Loucy (cell line): ENCODE measurements around the gene PTPRF.

ENCODE experiments used
- H2AFZ ChIP-seq: fragments of 200-600 bp; sonication (generic); 2 replicates; pipeline ENCODE4 v1.6.0; 2016; ENCODE audit warnings: antibody characterized with exemption, mild to moderate bottlenecking, low read length, moderate library complexity
- H3F3A ChIP-seq: fragments of 200-600 bp; 2 replicates; pipeline ENCODE4 v1.6.0; 2016; ENCODE audit warnings: antibody characterized with exemption, low read depth, mild to moderate bottlenecking
- H3K27me3 ChIP-seq: fragments of 200-600 bp; sonication (generic); 2 replicates; pipeline ENCODE4 v1.6.1; 2014; ENCODE audit warnings: low read length, mild to moderate bottlenecking; ENCODE audit not compliant: insufficient read depth, poor library complexity, severe bottlenecking
- H3K36me3 ChIP-seq: fragments of 200-600 bp; sonication (generic); 2 replicates; pipeline ENCODE4 v1.6.1; 2016; ENCODE audit warnings: low read length; ENCODE audit not compliant: insufficient read depth
- H3K4me1 ChIP-seq: fragments of 200-600 bp; sonication (generic); 2 replicates; pipeline ENCODE4 v1.5.1; 2014; ENCODE audit warnings: low read length, mild to moderate bottlenecking; ENCODE audit not compliant: insufficient read depth, poor library complexity, severe bottlenecking
- H3K4me2 ChIP-seq: fragments of 200-600 bp; sonication (generic); 2 replicates; pipeline ENCODE4 v1.6.0; 2014; ENCODE audit warnings: antibody characterized with exemption, low read length, low read depth, mild to moderate bottlenecking; ENCODE audit not compliant: poor library complexity, severe bottlenecking
- H3K4me3 ChIP-seq: fragments of 200-600 bp; sonication (generic); 2 replicates; pipeline ENCODE4 v1.5.1; 2014; ENCODE audit warnings: low read length, mild to moderate bottlenecking, mixed read lengths; ENCODE audit not compliant: poor library complexity, severe bottlenecking
- H3K79me2 ChIP-seq: fragments of 200-600 bp; sonication (generic); 2 replicates; pipeline ENCODE4 v1.6.1; 2014; ENCODE audit warnings: low read length; ENCODE audit not compliant: insufficient read depth
- H3K9ac ChIP-seq: fragments of 200-600 bp; sonication (generic); 2 replicates; pipeline ENCODE4 v1.6.0; 2014; ENCODE audit warnings: mild to moderate bottlenecking, low read depth, low read length, moderate library complexity; ENCODE audit not compliant: poor library complexity, severe bottlenecking
- H3K9me2 ChIP-seq: fragments of 200-600 bp; sonication (generic); replicated peaks from 2 replicates; pipeline ENCODE4 v1.6.1; 2016; ENCODE audit warnings: low read depth, low read length, mixed read lengths
- H3K9me3 ChIP-seq: fragments of 200-600 bp; sonication (generic); 2 replicates; pipeline ENCODE4 v1.6.1; 2014; ENCODE audit warnings: mild to moderate bottlenecking, antibody characterized with exemption, low read length, low read depth; ENCODE audit not compliant: insufficient read depth
- H4K20me1 ChIP-seq: fragments of 200-600 bp; sonication (generic); 2 replicates; pipeline ENCODE4 v1.6.0; 2014; ENCODE audit warnings: antibody characterized with exemption, low read length, mild to moderate bottlenecking; ENCODE audit not compliant: insufficient read depth, poor library complexity, severe bottlenecking
- CTCF ChIP-seq: fragments of 200-600 bp; sonication (generic); conservative IDR thresholded peaks from 2 replicates; pipeline ENCODE4 v1.5.1; 2014; ENCODE audit warnings: mild to moderate bottlenecking, antibody characterized with exemption, low read length
- EZH2phosphoT487 ChIP-seq: fragments of 200-600 bp; IDR thresholded peaks from 2 replicates; pipeline ENCODE4 v1.6.1; 2018; ENCODE audit warnings: antibody characterized with exemption, mild to moderate bottlenecking, moderate library complexity, borderline replicate concordance

Gene PTPRF

GRCh38 chr1:43632135-43632670, 101.5 kb downstream of the PTPRF start:
- no peaks in the 10 kb centered on the region for H3K4me1 ChIP-seq
- no peaks in the 10 kb centered on the region for H3K27me3 ChIP-seq
- H3F3A ChIP-seq = no peaks in the 10 kb centered on the region
- H3K4me3 ChIP-seq = no peak overlapping the region
- H3K36me3 ChIP-seq = no peaks in the 10 kb centered on the region
- no peaks in the 10 kb centered on the region for H3K9me2 ChIP-seq
- no peak overlapping the region for H3K4me2 ChIP-seq
- no peaks in the 10 kb centered on the region for H4K20me1 ChIP-seq
- H3K9me3 ChIP-seq = no peaks in the 10 kb centered on the region
- no peak for TF ChIP-seq EZH2phosphoT487
- TF ChIP-seq CTCF = no peak
- no peaks in the 10 kb centered on the region for H3K79me2 ChIP-seq
- no peak overlapping the region for H2AFZ ChIP-seq
- H3K9ac ChIP-seq = no peak overlapping the region

GRCh38 chr1:43634721-43635120, 104.0 kb downstream of the PTPRF start:
- Histone ChIP-seq H3K79me2 (no peaks in the 10 kb centered on the region), H2AFZ (no peak overlapping the region), H3K9me3 (no peaks in the 10 kb centered on the region), H4K20me1 (no peaks in the 10 kb centered on the region), H3K4me3 (no peak overlapping the region), H3K4me1 (no peaks in the 10 kb centered on the region), H3K4me2 (no peak overlapping the region), H3K27me3 (no peaks in the 10 kb centered on the region), H3K36me3 (no peaks in the 10 kb centered on the region), H3F3A (no peaks in the 10 kb centered on the region), H3K9me2 (no peaks in the 10 kb centered on the region), H3K9ac (no peak overlapping the region)
- no peak for TF ChIP-seq CTCF

- no peaks in the 10 kb centered on the region for H3K27me3 ChIP-seq
- H2AFZ ChIP-seq = no peak overlapping the region
- TF ChIP-seq EZH2phosphoT487 (no peak), CTCF (no peak)
- no peaks in the 10 kb centered on the region for H3K4me1 ChIP-seq
- no peak overlapping the region for H3K4me2 ChIP-seq
- H3K9me2 ChIP-seq = no peaks in the 10 kb centered on the region
- no peak overlapping the region for H3K9ac ChIP-seq
- no peaks in the 10 kb centered on the region for H3K9me3 ChIP-seq
- no peaks in the 10 kb centered on the region for H4K20me1 ChIP-seq
- H3K79me2 ChIP-seq = no peaks in the 10 kb centered on the region
- no peak overlapping the region for H3K4me3 ChIP-seq
- no peaks in the 10 kb centered on the region for H3K36me3 ChIP-seq
- no peaks in the 10 kb centered on the region for H3F3A ChIP-seq
These were observed 105.4 kb downstream of the PTPRF start for GRCh38 chr1:43636006-43636641.
